SU-DHL-6 (cell line): Measurements from ENCODE around the gene POPDC2.

Experiments used
- CTCF ChIP-seq: fragments of 200-600 bp; sonication (generic); IDR thresholded peaks from one replicate; pipeline ENCODE4 v1.5.1; 2017; ENCODE audit warnings: antibody characterized with exemption, mild to moderate bottlenecking, low read length, moderate library complexity; ENCODE audit not compliant: insufficient read depth, poor library complexity, severe bottlenecking
- EZH2phosphoT487 ChIP-seq: fragments of 200-600 bp; sonication (generic), shearing (Covaris generic); conservative IDR thresholded peaks from 2 replicates; pipeline ENCODE4 v1.6.1; 2018; ENCODE audit warnings: mild to moderate bottlenecking, antibody characterized with exemption, low read length, moderate library complexity, mixed read lengths

GRCh38 chr3:119679874-119680273 is 19.5 kb upstream of the POPDC2 start:
- TF ChIP-seq CTCF (no peak), EZH2phosphoT487 (no peak)
